UCSD-AML1 (cell line): ENCODE measurements around the gene CAPN5.

Experiments used
- DNase-seq: peaks from one replicate; lab custom pipeline; 2025; ENCODE audit not compliant: unreplicated experiment; lab: John Stamatoyannopoulos, UW

The CAPN5 gene

DNA sequence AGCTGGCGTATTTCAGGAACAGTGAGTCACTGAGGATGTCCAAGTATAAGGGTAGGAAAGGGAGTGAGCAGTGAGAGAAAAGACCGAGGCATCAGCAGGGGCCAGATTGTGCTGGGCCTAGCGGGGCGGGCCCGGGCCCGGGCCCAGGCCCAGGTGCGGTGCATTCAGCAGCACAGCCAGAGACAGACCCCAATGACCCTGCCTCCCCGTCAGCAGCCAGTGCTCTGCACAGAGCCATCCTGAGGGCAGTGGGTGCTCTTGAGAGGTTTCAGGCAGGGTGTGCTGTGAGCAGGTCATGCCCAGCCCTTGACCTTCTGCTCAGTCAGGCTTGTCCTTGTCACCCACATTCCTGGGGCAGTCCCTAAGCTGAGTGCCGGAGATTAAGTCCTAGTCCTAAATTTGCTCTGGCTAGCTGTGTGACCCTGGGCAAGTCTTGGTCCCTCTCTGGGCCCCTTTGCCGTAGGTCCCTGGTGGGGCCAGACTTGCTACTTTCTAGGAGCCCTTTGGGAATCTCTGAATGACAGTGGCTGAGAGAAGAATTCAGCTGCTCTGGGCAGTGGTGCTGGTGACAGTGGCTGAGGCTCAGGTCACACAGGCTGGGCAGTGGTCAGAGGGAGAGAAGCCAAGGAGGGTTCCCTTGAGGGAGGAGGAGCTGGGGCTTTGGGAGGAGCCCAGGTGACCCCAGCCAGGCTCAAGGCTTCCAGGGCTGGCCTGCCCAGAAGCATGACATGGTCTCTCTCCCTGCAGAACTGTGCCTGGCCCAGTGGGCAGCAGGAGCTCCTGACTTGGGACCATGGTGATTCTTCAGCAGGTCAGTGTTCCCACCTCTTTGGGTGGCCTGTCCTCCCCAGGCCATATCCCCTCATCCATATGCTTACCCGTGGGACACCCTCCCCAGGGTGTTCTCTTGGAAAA is 63.3 kb downstream of the CAPN5 start:
- DNase-seq: no peak

GRCh38 chr11:77130763-77131513 is 64.2 kb downstream of the CAPN5 start:
- DNase-seq: no peak

DNA sequence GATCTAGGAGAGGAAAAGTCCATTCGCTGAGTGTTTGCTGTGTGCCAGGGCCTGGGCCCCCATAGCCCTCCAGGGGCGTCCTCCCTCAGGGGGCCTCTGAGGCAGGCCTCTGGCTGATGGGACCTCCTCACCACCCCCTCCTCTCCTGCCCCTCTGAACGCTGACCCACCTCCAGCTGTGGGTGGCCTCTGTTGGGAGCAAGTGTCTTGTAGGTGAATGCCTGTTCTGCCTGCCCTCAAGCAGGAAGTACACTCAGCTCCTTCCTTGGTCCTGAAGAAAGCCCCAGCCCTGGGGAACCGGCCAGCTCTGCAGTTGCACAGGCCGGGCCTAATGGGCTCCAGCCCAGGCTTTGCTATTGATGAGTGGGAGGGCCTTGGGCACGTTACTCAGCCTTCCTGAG is 64.8 kb downstream of the CAPN5 start:
- DNase-seq: peak; percentile 39

GRCh38 chr11:77135069-77135468 is 68.3 kb downstream of the CAPN5 start:
- DNase-seq: no peak

GRCh38 chr11:77136074-77136473 is 69.3 kb downstream of the CAPN5 start:
- no peak for DNase-seq

DNA sequence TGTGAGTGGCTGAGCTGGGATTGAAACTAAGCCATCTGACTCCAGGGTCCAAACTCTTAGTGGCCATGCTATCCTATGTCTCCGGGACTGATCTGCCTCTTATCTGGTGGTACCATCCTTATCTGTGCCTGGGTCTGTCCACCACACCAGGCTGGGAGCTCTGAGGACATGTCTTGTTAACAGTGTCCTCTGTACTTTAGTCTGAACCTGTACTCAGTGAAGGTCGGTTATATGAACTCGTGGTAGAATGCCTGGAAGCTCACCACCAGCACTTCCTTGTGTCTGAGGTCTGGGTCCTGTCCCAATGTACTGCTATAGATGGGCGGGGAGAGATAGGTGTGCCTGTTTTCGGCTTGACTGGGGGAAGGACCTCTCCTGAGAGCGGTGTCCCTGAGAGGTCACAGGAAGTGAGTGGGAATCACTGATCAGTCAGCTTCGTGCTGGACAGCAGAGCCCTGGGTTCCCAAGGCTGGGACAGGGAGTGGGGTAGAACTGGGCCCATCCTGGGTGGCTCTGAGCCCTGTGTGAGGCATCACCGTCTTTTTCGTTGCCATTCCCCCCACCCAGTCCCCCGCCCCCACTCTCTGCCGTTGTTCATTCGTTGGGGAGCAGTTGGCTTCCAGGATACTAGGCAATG is 70.1 kb downstream of the CAPN5 start:
- DNase-seq: no peak

- no peak for DNase-seq
Measured at GRCh38 chr11:77137421-77137820, 70.7 kb downstream of the CAPN5 start.

GRCh38 chr11:77138106-77138649 is 71.4 kb downstream of the CAPN5 start:
- DNase-seq: no peak

DNA sequence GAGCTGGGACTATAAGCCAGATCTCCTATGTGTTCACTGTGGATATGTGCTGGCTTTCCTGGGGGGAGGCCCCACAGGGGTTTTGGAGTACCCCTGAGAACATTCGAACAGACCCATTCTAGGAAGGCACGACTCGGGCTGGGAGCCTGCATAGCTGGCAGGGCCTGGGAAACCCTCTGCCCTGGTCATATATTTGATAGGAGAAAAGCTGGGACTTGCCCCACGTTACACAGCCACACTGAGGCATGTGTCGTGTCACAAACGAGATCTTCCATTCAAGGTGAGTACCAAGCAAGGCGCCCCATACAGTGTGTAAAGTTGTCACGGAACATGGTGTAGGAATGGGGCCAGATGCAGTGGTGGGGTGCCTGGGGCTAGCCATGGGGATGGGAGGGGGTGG is 72.4 kb downstream of the CAPN5 start:
- no peak for DNase-seq

DNA sequence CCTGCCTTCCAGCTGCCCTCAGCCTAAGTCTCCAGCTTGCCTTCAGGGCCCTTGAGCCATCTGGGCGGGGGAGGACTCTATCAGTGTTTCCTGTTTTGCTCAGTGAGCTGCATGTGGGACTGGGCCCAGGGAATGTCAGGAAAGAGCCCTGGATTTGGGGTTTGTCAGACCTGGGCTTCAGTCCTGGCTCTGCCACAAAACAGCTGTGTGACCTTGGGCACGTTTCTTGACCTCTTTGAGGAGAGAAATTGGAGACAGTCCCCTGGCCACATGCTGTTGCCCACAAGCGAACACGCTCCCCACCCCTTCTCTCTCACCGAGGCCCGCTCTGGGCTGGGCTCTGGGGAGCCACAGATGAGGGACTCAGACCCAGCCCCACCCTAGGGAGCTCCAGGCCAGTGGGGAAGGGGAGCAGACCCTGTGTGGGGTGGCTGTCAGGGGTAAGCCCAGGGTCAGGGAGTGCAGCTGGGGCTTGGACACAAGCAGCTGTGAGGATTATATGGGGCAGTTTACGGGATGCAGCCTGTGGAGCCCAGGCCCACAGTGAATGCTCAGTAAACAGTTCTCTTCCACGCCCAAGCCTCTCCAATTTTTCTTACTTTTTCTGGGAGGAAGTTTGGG is 73.6 kb downstream of the CAPN5 start:
- peak; percentile 79 for DNase-seq

GRCh38 chr11:77141034-77141433 is 74.3 kb downstream of the CAPN5 start:
- DNase-seq: no peak

DNA sequence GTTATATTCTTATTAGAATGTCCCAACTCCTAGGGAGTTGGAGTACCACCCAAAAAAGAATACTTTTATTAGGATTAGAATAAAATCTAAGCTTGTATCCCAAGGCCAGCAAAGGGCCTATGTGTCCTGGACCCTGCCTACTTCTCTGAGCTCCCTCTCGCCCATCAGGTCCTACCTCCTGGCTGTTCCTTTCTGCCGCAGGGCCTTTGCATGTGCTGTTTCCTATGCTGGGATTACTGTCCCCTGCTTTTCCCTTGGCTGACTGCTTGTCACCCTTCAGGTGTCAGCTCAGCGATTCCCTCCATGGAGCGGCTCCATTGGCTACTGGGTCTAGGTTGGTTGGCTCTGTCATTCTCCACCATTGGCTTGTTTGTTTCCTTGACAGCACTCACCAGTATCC is 74.7 kb downstream of the CAPN5 start:
- DNase-seq: no peak

DNA sequence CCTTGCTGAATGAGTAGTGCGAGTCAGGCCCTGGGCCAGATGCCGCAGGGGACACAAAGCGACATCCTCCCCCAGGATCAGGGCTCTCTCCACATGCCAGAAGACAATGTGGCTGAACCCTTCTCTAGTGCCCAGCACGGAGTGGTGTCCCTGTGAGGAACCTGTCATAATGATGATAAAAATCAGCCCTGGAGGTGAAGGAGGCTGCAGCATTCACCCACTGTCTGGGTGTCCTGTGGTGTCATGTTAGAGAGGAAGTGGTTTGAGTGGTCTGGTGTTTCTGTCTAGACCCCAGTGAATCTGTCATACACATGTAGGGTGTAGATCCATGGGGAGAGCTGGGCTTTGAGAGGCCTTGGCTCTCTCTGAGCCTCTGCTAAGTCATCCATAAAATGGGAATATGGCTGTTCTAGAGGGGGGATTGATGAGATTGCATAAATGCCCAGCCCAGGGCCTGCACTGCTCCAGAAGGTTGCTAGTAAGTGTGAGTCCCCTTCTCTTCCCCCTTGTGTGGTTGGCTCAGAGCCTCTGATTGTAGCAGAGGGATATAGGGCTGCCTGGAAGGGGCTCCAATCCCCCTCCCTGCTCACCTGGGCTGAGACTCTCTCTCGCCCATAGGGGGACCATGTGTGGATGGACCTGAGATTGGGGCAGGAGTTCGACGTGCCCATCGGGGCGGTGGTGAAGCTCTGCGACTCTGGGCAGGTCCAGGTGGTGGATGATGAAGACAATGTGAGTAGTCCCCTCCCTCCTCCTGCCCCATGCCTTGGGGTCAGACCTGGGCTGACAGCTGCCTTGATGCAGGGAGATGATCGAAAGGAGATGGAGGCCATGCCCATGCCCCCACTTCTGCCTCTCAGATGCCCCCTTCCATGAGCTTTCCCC is 75.6 kb downstream of the CAPN5 start:
- peak; percentile 32 for DNase-seq

DNA sequence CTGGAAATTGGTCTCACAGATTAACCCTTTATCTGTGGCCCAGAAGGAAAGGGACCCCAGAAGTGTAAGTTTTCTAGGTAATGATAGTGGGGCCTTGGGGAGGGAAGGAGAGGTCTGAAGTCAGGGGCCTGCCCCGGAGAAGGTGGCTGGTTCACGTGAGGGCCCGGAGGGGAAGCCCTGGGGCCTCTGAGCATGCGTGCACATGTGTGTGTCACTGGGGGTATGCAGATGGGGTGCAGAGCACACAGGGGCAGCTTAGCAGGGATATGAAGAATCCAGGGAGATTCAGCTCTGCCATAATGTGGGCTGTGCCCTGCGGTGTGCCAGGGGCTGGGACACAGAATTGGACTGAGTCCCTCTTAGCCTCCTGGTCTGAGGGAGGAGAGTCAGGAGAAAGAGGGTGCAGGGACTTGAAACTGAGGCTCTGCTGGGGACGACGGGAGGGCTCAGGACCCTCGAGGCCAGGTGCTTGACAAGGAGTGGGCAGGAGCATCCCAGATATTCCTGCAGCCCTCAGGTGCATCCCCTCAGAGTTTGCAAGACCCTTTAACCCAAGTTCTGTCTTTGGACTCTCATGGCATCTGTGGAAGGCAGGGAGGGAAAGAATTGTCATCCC is 76.7 kb downstream of the CAPN5 start:
- no peak for DNase-seq

DNA sequence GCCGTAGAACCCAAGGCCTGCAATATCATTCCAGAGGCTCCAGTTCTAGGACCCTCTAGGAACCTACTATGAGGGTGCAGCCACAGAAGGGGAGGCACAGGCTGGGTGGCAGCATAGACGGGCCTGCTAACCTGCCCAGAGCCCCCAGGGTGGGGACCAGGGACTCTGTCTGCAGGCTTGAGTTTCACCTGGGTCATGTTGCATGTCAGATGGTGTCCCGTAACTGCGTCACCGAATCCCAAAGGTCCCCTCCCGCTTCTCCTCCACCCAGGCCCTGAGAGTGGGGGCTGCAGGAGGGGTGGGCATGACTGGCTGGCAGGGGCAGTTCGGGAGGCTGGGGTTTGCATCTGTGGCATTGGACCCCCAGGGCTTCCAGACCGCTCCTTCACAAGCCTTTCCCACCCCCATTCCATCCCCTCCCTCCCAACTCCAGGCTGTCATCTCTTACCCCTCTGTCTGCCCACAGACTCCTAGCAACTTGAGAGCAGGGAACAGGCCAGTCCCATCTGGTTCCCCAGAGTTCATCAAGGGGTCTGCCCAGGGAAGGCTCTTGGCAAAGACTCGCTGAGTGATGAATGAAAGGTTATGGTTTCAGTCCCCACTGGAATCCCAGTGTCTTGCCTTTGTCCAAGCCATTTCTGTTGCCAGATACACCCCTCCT is 77.6 kb downstream of the CAPN5 start:
- no peak for DNase-seq

DNA sequence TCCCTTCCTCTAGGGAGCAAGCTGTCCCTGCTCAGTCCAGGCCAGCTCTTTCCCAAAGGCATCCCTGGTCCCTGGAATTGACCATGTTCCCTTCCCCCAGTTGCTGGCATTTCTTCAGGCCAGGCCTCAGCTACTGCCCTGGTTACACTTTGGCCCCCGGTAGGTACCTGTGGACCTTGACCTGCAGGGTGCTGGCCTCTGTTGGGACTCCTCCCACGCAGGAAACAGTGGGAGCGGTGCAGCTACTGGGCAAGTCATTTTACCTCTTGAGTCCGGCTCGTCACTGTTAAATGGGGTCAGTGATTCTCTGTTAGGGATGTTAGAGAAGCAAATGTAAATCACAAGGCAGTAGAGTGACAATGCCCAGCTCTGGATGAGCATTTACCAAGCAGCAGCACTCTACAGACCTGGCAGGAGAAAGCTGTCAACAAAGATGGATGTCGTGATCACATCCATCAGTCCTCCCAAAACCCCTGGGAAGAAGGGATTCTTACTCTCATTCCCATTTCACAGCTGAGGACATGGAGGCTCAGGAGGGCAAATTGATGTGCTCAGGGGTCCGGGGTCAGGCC is 78.2 kb downstream of the CAPN5 start:
- no peak for DNase-seq

- DNase-seq: no peak
Measured at GRCh38 chr11:77146261-77147035, 79.7 kb downstream of the CAPN5 start.

- no peak for DNase-seq
Measured at GRCh38 chr11:77147036-77147315, 80.2 kb downstream of the CAPN5 start.
